ENCODE results near the gene ARHGAP12.
"Not testable (repeated sequence)": the region's sequence is repeated elsewhere in the genome, so short reads cannot be mapped to it uniquely, and the experiment has no call there.

ARHGAP12 gene

DNA sequence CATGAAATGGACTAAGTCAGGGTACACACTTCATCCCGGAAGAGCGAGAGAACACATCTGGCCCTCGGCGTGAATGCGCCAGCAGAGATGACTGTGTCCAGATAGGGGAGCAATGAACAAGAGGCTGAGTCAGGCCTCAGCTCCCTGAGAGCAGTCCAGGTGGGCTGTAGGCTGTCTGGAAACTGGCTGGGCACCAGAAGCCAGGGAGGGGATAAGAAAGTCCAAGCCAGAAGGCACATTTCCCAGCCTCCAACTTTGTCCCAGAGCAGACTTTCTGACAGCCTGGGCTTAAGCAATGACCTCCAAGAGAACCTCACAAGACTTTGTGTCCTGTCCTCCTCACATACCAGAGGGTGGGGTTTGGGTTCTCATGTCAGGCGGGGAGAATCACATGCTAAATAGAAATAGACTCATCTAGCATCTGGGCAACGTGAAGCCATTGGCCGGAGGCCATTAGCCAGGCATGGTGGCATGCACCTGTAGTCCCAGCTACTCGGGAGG is 157.2 kb downstream of the ARHGAP12 start:
- no peak overlapping the region for H3K4me3 ChIP-seq (ENCODE audit: low read depth, low read length)
- TF ChIP-seq, protein P1, sequence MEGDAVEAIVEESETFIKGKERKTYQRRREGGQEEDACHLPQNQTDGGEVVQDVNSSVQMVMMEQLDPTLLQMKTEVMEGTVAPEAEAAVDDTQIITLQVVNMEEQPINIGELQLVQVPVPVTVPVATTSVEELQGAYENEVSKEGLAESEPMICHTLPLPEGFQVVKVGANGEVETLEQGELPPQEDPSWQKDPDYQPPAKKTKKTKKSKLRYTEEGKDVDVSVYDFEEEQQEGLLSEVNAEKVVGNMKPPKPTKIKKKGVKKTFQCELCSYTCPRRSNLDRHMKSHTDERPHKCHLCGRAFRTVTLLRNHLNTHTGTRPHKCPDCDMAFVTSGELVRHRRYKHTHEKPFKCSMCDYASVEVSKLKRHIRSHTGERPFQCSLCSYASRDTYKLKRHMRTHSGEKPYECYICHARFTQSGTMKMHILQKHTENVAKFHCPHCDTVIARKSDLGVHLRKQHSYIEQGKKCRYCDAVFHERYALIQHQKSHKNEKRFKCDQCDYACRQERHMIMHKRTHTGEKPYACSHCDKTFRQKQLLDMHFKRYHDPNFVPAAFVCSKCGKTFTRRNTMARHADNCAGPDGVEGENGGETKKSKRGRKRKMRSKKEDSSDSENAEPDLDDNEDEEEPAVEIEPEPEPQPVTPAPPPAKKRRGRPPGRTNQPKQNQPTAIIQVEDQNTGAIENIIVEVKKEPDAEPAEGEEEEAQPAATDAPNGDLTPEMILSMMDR (IDR thresholded peaks at IDR 0.05; ENCODE audit: low read depth, low read length): no peak
- DNase-seq: no peak
- no peaks in the 10 kb centered on the region for H3K27me3 ChIP-seq (ENCODE audit: insufficient read depth, low read depth, severe bottlenecking)
- no peaks in the 10 kb centered on the region for H3K9me3 ChIP-seq (ENCODE audit: severe bottlenecking)
- no peak overlapping the region for H3K27ac ChIP-seq
- H3K36me3 ChIP-seq: no peaks in the 10 kb centered on the region

GRCh38 chr10:31770307-31770902 is 158.2 kb downstream of the ARHGAP12 start:
- TF ChIP-seq, protein P1 (IDR thresholded peaks at IDR 0.05; ENCODE audit: low read depth, low read length): peak; percentile 61
- no peak overlapping the region for H3K27ac ChIP-seq
- DNase-seq: peak; percentile 30

DNA sequence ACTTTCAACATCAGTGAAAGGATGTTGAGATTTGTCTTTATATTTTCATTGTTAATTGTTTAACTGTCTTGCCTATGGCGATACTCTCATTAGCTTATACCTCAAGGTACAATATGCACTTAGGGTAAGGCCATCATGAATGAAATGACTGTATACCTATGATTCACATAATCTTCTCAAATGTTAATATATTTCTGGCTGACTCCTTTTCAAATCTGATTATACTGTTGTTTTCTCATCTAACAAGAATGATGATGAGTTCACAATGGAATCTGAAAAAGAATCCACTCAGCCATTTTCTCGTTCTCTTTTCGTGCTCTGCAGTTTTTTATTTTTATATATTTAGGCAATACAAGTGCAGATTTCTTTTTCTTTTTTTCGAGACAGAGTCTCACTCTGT is 159.1 kb downstream of the ARHGAP12 start:
- DNase-seq: no peak
- H3K4me3 ChIP-seq (ENCODE audit: low read depth, low read length): no peak overlapping the region
- no peaks in the 10 kb centered on the region for H3K9me3 ChIP-seq (ENCODE audit: severe bottlenecking)
- no peak overlapping the region for H3K27ac ChIP-seq
- no peaks in the 10 kb centered on the region for H3K27me3 ChIP-seq (ENCODE audit: insufficient read depth, low read depth, severe bottlenecking)
- TF ChIP-seq, protein P1 (IDR thresholded peaks at IDR 0.05; ENCODE audit: low read depth, low read length): no peak
- H3K36me3 ChIP-seq: no peaks in the 10 kb centered on the region

More at GRCh38 chr10:31770307-31770902, 158.2 kb downstream of the ARHGAP12 start:
- no peaks in the 10 kb centered on the region for H3K36me3 ChIP-seq
- H3K27me3 ChIP-seq (ENCODE audit: insufficient read depth, low read depth, severe bottlenecking): no peaks in the 10 kb centered on the region
- no peaks in the 10 kb centered on the region for H3K9me3 ChIP-seq (ENCODE audit: severe bottlenecking)
- H3K4me3 ChIP-seq (ENCODE audit: low read depth, low read length): no peak overlapping the region

DNA sequence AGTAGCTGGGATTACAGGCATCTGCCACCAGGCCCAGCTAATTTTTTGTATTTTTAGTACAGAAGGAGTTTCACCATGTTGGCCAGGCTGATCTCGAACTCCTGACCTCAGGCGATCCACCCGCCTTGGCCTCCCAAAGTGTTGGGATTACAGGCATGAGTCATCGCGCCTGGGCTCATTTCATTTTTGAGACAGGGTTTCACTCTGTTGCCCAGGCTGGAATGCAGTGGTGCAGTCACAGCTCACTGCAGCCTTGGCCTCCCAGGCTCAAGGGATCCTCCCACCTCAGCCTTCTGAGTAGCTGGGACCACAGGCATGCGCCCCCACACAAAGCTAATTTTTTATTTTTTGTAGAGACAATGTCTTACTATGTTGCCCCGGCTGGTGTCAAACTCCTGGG is 159.7 kb downstream of the ARHGAP12 start:
- not testable (repeated sequence) for DNase-seq, H3K27ac ChIP-seq

GRCh38 chr10:31768467-31768866 is 160.2 kb downstream of the ARHGAP12 start:
- no peak for DNase-seq
- H3K36me3 ChIP-seq: no peaks in the 10 kb centered on the region
- H3K4me3 ChIP-seq (ENCODE audit: low read depth, low read length): no peak overlapping the region
- TF ChIP-seq, protein P1 (IDR thresholded peaks at IDR 0.05; ENCODE audit: low read depth, low read length): no peak
- H3K9me3 ChIP-seq (ENCODE audit: severe bottlenecking): no peaks in the 10 kb centered on the region
- no peak overlapping the region for H3K27ac ChIP-seq
- H3K27me3 ChIP-seq (ENCODE audit: insufficient read depth, low read depth, severe bottlenecking): no peaks in the 10 kb centered on the region

More for the DNA sequence above, 159.7 kb downstream of the ARHGAP12 start:
- H3K36me3 ChIP-seq; H3K27me3 ChIP-seq (ENCODE audit: insufficient read depth, low read depth, severe bottlenecking); H3K9me3 ChIP-seq (ENCODE audit: severe bottlenecking); H3K4me3 ChIP-seq (ENCODE audit: low read depth, low read length): not testable (repeated sequence)

DNA sequence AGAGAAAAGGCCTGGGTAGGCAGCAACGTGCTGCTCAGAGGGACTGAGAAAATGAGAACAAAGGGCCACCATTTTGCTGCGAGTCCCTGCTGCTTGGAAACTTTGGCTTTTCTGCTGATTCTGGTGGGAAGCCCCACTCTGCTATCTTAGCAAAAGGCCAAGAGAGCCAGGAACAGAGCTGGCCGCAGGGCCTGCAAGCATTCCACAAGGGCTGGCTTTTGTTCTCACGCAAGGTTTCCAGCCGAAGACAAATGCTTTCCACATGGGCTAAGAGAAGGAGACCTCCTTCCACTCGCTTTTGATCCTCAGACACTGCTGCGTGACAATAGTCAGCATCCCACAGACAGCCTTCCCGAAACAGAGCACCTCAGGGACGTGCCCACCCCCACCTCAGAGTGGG is 163.1 kb downstream of the ARHGAP12 start:
- H3K27ac ChIP-seq: no peak overlapping the region

More for the DNA sequence above, 163.1 kb downstream of the ARHGAP12 start:
- no peaks in the 10 kb centered on the region for H3K36me3 ChIP-seq
- no peaks in the 10 kb centered on the region for H3K27me3 ChIP-seq (ENCODE audit: insufficient read depth, low read depth, severe bottlenecking)
- TF ChIP-seq, protein P1 (IDR thresholded peaks at IDR 0.05; ENCODE audit: low read depth, low read length): no peak
- H3K4me3 ChIP-seq (ENCODE audit: low read depth, low read length): no peak overlapping the region
- DNase-seq: no peak
- no peaks in the 10 kb centered on the region for H3K9me3 ChIP-seq (ENCODE audit: severe bottlenecking)
